ENCODE results near the gene MAN1C1.

Gene MAN1C1

GRCh38 chr1:25614501-25615171 is 2.0 kb upstream of the MAN1C1 start:
- no peak for DNase-seq (ENCODE audit: low read depth, low spot score)

- DNase-seq (ENCODE audit: low read depth, low spot score): no peak
Observed at GRCh38 chr1:25615172-25615541, 1.4 kb upstream of the MAN1C1 start.

- DNase-seq (ENCODE audit: low read depth, low spot score): no peak
Observed at GRCh38 chr1:25615563-25616094, 962 bp upstream of the MAN1C1 start.

- no peak for DNase-seq (ENCODE audit: low read depth, low spot score)
Observed at GRCh38 chr1:25616987-25617624, 515 bp downstream of the MAN1C1 start.

GRCh38 chr1:25617625-25618432 is 1.2 kb downstream of the MAN1C1 start:
- DNase-seq (ENCODE audit: low read depth, low spot score): no peak

GRCh38 chr1:25618433-25618808 is 1.8 kb downstream of the MAN1C1 start:
- no peak for DNase-seq (ENCODE audit: low read depth, low spot score)

GRCh38 chr1:25619101-25619890 is 2.7 kb downstream of the MAN1C1 start:
- no peak for DNase-seq (ENCODE audit: low read depth, low spot score)

- DNase-seq (ENCODE audit: low read depth, low spot score): no peak
Observed at GRCh38 chr1:25620211-25620610, 3.6 kb downstream of the MAN1C1 start.

- no peak for DNase-seq (ENCODE audit: low read depth, low spot score)
Observed at GRCh38 chr1:25620701-25621350, 4.2 kb downstream of the MAN1C1 start.

- DNase-seq (ENCODE audit: low read depth, low spot score): no peak
Observed at GRCh38 chr1:25621876-25622275, 5.3 kb downstream of the MAN1C1 start.

- no peak for DNase-seq (ENCODE audit: low read depth, low spot score)
Observed at GRCh38 chr1:25622531-25622930, 5.9 kb downstream of the MAN1C1 start.

- no peak for DNase-seq (ENCODE audit: low read depth, low spot score)
Observed at GRCh38 chr1:25623007-25623406, 6.4 kb downstream of the MAN1C1 start.

GRCh38 chr1:25623731-25624130 is 7.1 kb downstream of the MAN1C1 start:
- no peak for DNase-seq (ENCODE audit: low read depth, low spot score)

GRCh38 chr1:25624156-25624555 is 7.6 kb downstream of the MAN1C1 start:
- DNase-seq (ENCODE audit: low read depth, low spot score): no peak

- DNase-seq (ENCODE audit: low read depth, low spot score): no peak
Observed at GRCh38 chr1:25624604-25625003, 8.0 kb downstream of the MAN1C1 start.

- no peak for DNase-seq (ENCODE audit: low read depth, low spot score)
Observed at GRCh38 chr1:25626018-25626417, 9.4 kb downstream of the MAN1C1 start.

GRCh38 chr1:25628741-25629421 is 12.3 kb downstream of the MAN1C1 start:
- DNase-seq (ENCODE audit: low read depth, low spot score): no peak

- DNase-seq (ENCODE audit: low read depth, low spot score): no peak
Observed at GRCh38 chr1:25629836-25630235, 13.2 kb downstream of the MAN1C1 start.

- no peak for DNase-seq (ENCODE audit: low read depth, low spot score)
Observed at GRCh38 chr1:25631750-25632485, 15.3 kb downstream of the MAN1C1 start.

- DNase-seq (ENCODE audit: low read depth, low spot score): no peak
Observed at GRCh38 chr1:25634066-25634465, 17.5 kb downstream of the MAN1C1 start.
